Measurements from ENCODE around the gene MDGA2.

MDGA2 gene

GRCh38 chr14:47425302-47425701 lies 250.1 kb downstream of the MDGA2 start:
- DNase-seq (ENCODE audit: low spot score) = no peak
- H2AFZ ChIP-seq (ENCODE audit: low read length) = no peak overlapping the region
- H3K36me3 ChIP-seq (replicated peaks in 1 of 2; ENCODE audit: control insufficient read depth in 2 of 2, insufficient read depth in 2 of 2, low read length in 2 of 2) = no peaks in the 10 kb centered on the region
- no peak overlapping the region for H2BK120ac ChIP-seq (ENCODE audit: low read depth, low read length)
- no peak overlapping the region for H4K91ac ChIP-seq (ENCODE audit: low read depth, low read length, poor library complexity)
- H2BK5ac ChIP-seq (ENCODE audit: low read length) = no peak overlapping the region
- no peak overlapping the region for H3K18ac ChIP-seq (ENCODE audit: low read length)
- H2BK12ac ChIP-seq (ENCODE audit: low read length) = no peak overlapping the region
- H3K4ac ChIP-seq (ENCODE audit: low read length) = no peak overlapping the region
- no peak overlapping the region for H3K23ac ChIP-seq (ENCODE audit: low read depth, low read length, poor library complexity)
- no CpG with 5 or more reads among the region's 4 CpGs for WGBS, 2 donors (ENCODE audit: extremely low coverage in 2 of 2, insufficient read length in 2 of 2, insufficient replicate concordance in 1 of 2)
- no peak overlapping the region for H2BK15ac ChIP-seq (ENCODE audit: low read length)
- H2AK5ac ChIP-seq (ENCODE audit: low read depth, low read length) = no peak overlapping the region
- H3K14ac ChIP-seq (ENCODE audit: low read length) = no peak overlapping the region
- no peak overlapping the region for H4K8ac ChIP-seq (ENCODE audit: low read depth, low read length)
- no peak overlapping the region for H3K4me3 ChIP-seq (ENCODE audit: low read length in 2 of 2)
- H3K9ac ChIP-seq (ENCODE audit: low read depth, low read length, poor library complexity) = no peak overlapping the region
- H3K27me3 ChIP-seq (ENCODE audit: control insufficient read depth in 3 of 3, insufficient read depth in 3 of 3, low read depth in 1 of 3, low read length in 3 of 3) = no peaks in the 10 kb centered on the region
- H3K79me1 ChIP-seq (ENCODE audit: low read depth, low read length) = no peaks in the 10 kb centered on the region
- H3K27ac ChIP-seq (replicated peaks; ENCODE audit: low read length) = no peak overlapping the region
- H3K4me1 ChIP-seq (ENCODE audit: control insufficient read depth in 2 of 2, insufficient read depth in 1 of 2, low read depth in 1 of 2, low read length in 2 of 2) = peaks cover 0 to 17% of the 10 kb centered on the region in 2 donors
- no peak overlapping the region for H3K4me2 ChIP-seq (ENCODE audit: insufficient read depth, low read length, poor library complexity, severe bottlenecking)
- H3K9me3 ChIP-seq (replicated peaks in 1 of 2; ENCODE audit: control insufficient read depth in 2 of 2, insufficient read depth in 1 of 2, low read depth in 1 of 2, low read length in 2 of 2) = no peaks in the 10 kb centered on the region

- H3K9me3 ChIP-seq (replicated peaks in 1 of 2; ENCODE audit: control insufficient read depth in 2 of 2, insufficient read depth in 1 of 2, low read depth in 1 of 2, low read length in 2 of 2) = no peaks in the 10 kb centered on the region
- H3K36me3 ChIP-seq (replicated peaks in 1 of 2; ENCODE audit: control insufficient read depth in 2 of 2, insufficient read depth in 2 of 2, low read length in 2 of 2) = no peaks in the 10 kb centered on the region
- no peak overlapping the region for H3K4ac ChIP-seq (ENCODE audit: low read length)
- H3K27me3 ChIP-seq (ENCODE audit: control insufficient read depth in 3 of 3, insufficient read depth in 3 of 3, low read depth in 1 of 3, low read length in 3 of 3) = no peaks in the 10 kb centered on the region
- H4K8ac ChIP-seq (ENCODE audit: low read depth, low read length) = no peak overlapping the region
- H3K4me1 ChIP-seq (ENCODE audit: control insufficient read depth in 2 of 2, insufficient read depth in 1 of 2, low read depth in 1 of 2, low read length in 2 of 2) = peaks cover 0 to 14% of the 10 kb centered on the region in 2 donors
- no peak overlapping the region for H2BK15ac ChIP-seq (ENCODE audit: low read length)
- H3K4me3 ChIP-seq (ENCODE audit: low read length in 2 of 2) = no peak overlapping the region
- no peak overlapping the region for H3K14ac ChIP-seq (ENCODE audit: low read length)
- H3K9ac ChIP-seq (ENCODE audit: low read depth, low read length, poor library complexity) = no peak overlapping the region
- H3K27ac ChIP-seq (replicated peaks; ENCODE audit: low read length) = no peak overlapping the region
- H2AFZ ChIP-seq (ENCODE audit: low read length) = peak overlapping the region; percentile 5
- WGBS, 2 donors (ENCODE audit: extremely low coverage in 2 of 2, insufficient read length in 2 of 2, insufficient replicate concordance in 1 of 2) = no CpG with 5 or more reads among the region's 1 CpG
- H2BK5ac ChIP-seq (ENCODE audit: low read length) = no peak overlapping the region
- H3K79me1 ChIP-seq (ENCODE audit: low read depth, low read length) = no peaks in the 10 kb centered on the region
- peak; percentile 48 for DNase-seq (ENCODE audit: low spot score)
- no peak overlapping the region for H2BK120ac ChIP-seq (ENCODE audit: low read depth, low read length)
- H2BK12ac ChIP-seq (ENCODE audit: low read length) = no peak overlapping the region
- no peak overlapping the region for H3K23ac ChIP-seq (ENCODE audit: low read depth, low read length, poor library complexity)
- H2AK5ac ChIP-seq (ENCODE audit: low read depth, low read length) = no peak overlapping the region
- H3K18ac ChIP-seq (ENCODE audit: low read length) = no peak overlapping the region
- no peak overlapping the region for H3K4me2 ChIP-seq (ENCODE audit: insufficient read depth, low read length, poor library complexity, severe bottlenecking)
- H4K91ac ChIP-seq (ENCODE audit: low read depth, low read length, poor library complexity) = no peak overlapping the region
Observed at GRCh38 chr14:47422191-47422590, 253.2 kb downstream of the MDGA2 start.

- Histone ChIP-seq H2BK5ac (ENCODE audit: low read length) (no peak overlapping the region), H2BK120ac (ENCODE audit: low read depth, low read length) (no peak overlapping the region)
- no peak for DNase-seq (ENCODE audit: low spot score)
Observed at GRCh38 chr14:47411523-47411922, 263.9 kb downstream of the MDGA2 start.

GRCh38 chr14:47392326-47392725 lies 283.1 kb downstream of the MDGA2 start:
- Histone ChIP-seq H3K9ac (ENCODE audit: low read depth, low read length, poor library complexity) (no peak overlapping the region), H2BK120ac (ENCODE audit: low read depth, low read length) (no peak overlapping the region), H3K4ac (ENCODE audit: low read length) (no peak overlapping the region), H4K91ac (ENCODE audit: low read depth, low read length, poor library complexity) (no peak overlapping the region), H3K79me1 (ENCODE audit: low read depth, low read length) (no peaks in the 10 kb centered on the region), H3K18ac (ENCODE audit: low read length) (no peak overlapping the region), H3K4me2 (ENCODE audit: insufficient read depth, low read length, poor library complexity, severe bottlenecking) (no peak overlapping the region), H3K4me1 (ENCODE audit: control insufficient read depth in 2 of 2, insufficient read depth in 1 of 2, low read depth in 1 of 2, low read length in 2 of 2) (peaks cover 4 to 18% of the 10 kb centered on the region in 2 donors), H3K36me3 (replicated peaks in 1 of 2; ENCODE audit: control insufficient read depth in 2 of 2, insufficient read depth in 2 of 2, low read length in 2 of 2) (no peaks in the 10 kb centered on the region), H3K27ac (replicated peaks; ENCODE audit: low read length) (no peak overlapping the region), H3K9me3 (replicated peaks in 1 of 2; ENCODE audit: control insufficient read depth in 2 of 2, insufficient read depth in 1 of 2, low read depth in 1 of 2, low read length in 2 of 2) (no peaks in the 10 kb centered on the region), H2BK15ac (ENCODE audit: low read length) (no peak overlapping the region), H4K8ac (ENCODE audit: low read depth, low read length) (no peak overlapping the region), H2AFZ (ENCODE audit: low read length) (no peak overlapping the region), H2AK5ac (ENCODE audit: low read depth, low read length) (no peak overlapping the region), H3K14ac (ENCODE audit: low read length) (no peak overlapping the region), H3K27me3 (ENCODE audit: control insufficient read depth in 3 of 3, insufficient read depth in 3 of 3, low read depth in 1 of 3, low read length in 3 of 3) (no peaks in the 10 kb centered on the region), H3K23ac (ENCODE audit: low read depth, low read length, poor library complexity) (no peak overlapping the region), H2BK12ac (ENCODE audit: low read length) (no peak overlapping the region), H3K4me3 (ENCODE audit: low read length in 2 of 2) (no peak overlapping the region), H2BK5ac (ENCODE audit: low read length) (no peak overlapping the region)
- whole genome bisulfite sequencing, 2 donors (ENCODE audit: extremely low coverage in 2 of 2, insufficient read length in 2 of 2, insufficient replicate concordance in 1 of 2) = no CpG with 5 or more reads among the region's 1 CpG
- no peak for DNase-seq (ENCODE audit: low spot score)

More at GRCh38 chr14:47411523-47411922, 263.9 kb downstream of the MDGA2 start:
- H3K23ac ChIP-seq (ENCODE audit: low read depth, low read length, poor library complexity) = no peak overlapping the region
- no peak overlapping the region for H3K9ac ChIP-seq (ENCODE audit: low read depth, low read length, poor library complexity)
- H4K91ac ChIP-seq (ENCODE audit: low read depth, low read length, poor library complexity) = no peak overlapping the region
- WGBS, 2 donors (ENCODE audit: extremely low coverage in 2 of 2, insufficient read length in 2 of 2, insufficient replicate concordance in 1 of 2) = no CpG with 5 or more reads among the region's 5 CpGs
- H3K14ac ChIP-seq (ENCODE audit: low read length) = no peak overlapping the region
- no peak overlapping the region for H4K8ac ChIP-seq (ENCODE audit: low read depth, low read length)
- no peaks in the 10 kb centered on the region for H3K9me3 ChIP-seq (replicated peaks in 1 of 2; ENCODE audit: control insufficient read depth in 2 of 2, insufficient read depth in 1 of 2, low read depth in 1 of 2, low read length in 2 of 2)
- H3K4me2 ChIP-seq (ENCODE audit: insufficient read depth, low read length, poor library complexity, severe bottlenecking) = no peak overlapping the region
- H3K18ac ChIP-seq (ENCODE audit: low read length) = no peak overlapping the region
- no peak overlapping the region for H3K27ac ChIP-seq (replicated peaks; ENCODE audit: low read length)
- H3K4me3 ChIP-seq (ENCODE audit: low read length in 2 of 2) = no peak overlapping the region
- H3K36me3 ChIP-seq (replicated peaks in 1 of 2; ENCODE audit: control insufficient read depth in 2 of 2, insufficient read depth in 2 of 2, low read length in 2 of 2) = no peaks in the 10 kb centered on the region
- no peaks in the 10 kb centered on the region for H3K4me1 ChIP-seq (ENCODE audit: control insufficient read depth in 2 of 2, insufficient read depth in 1 of 2, low read depth in 1 of 2, low read length in 2 of 2)
- no peak overlapping the region for H2AFZ ChIP-seq (ENCODE audit: low read length)
- no peak overlapping the region for H2AK5ac ChIP-seq (ENCODE audit: low read depth, low read length)
- no peak overlapping the region for H2BK15ac ChIP-seq (ENCODE audit: low read length)
- no peaks in the 10 kb centered on the region for H3K79me1 ChIP-seq (ENCODE audit: low read depth, low read length)
- no peak overlapping the region for H2BK12ac ChIP-seq (ENCODE audit: low read length)
- H3K27me3 ChIP-seq (ENCODE audit: control insufficient read depth in 3 of 3, insufficient read depth in 3 of 3, low read depth in 1 of 3, low read length in 3 of 3) = no peaks in the 10 kb centered on the region
- no peak overlapping the region for H3K4ac ChIP-seq (ENCODE audit: low read length)

Data from neuronal stem cell (in vitro differentiated cells).